IMR-90 (cell line): ENCODE data around the gene JAKMIP2.

Source experiments
- CTCF ChIP-seq: conservative IDR thresholded peaks from 2 replicates; pipeline ENCODE4 v1.5.1; 2012; ENCODE audit warnings: mild to moderate bottlenecking, low read depth, low read length, improper control_type of control experiment
- MXI1 ChIP-seq: IDR thresholded peaks from 2 replicates; pipeline ENCODE4 v1.6.1; 2012; ENCODE audit warnings: low read depth, mild to moderate bottlenecking, low read length, moderate library complexity, borderline replicate concordance
- POLR2A ChIP-seq: IDR thresholded peaks from 2 replicates; pipeline ENCODE4 v1.6.1; 2012; ENCODE audit warnings: mild to moderate bottlenecking, low read depth, low read length
- SMC3 ChIP-seq: fragments of 150-350 bp; IDR thresholded peaks from 2 replicates; pipeline ENCODE4 v1.6.1; 2016; ENCODE audit warnings: low read depth, mild to moderate bottlenecking, antibody characterized with exemption, low read length, moderate library complexity

GRCh38 chr5:147752666-147753290 is 29.8 kb downstream of the JAKMIP2 start:
- TF ChIP-seq CTCF (no peak), POLR2A (no peak), SMC3 (no peak), MXI1 (no peak)
